GM18951 (cell line): ENCODE data around the gene PM20D2.
"Not testable (repeated sequence)": the region's sequence is repeated elsewhere in the genome, so short reads cannot be mapped to it uniquely, and the experiment has no call there.

Experiments used
- POLR2A ChIP-seq: IDR thresholded peaks from 4 replicates; pipeline ENCODE4 v1.6.1; 2011; ENCODE audit warnings: mild to moderate bottlenecking; ENCODE audit not compliant: insufficient read length, insufficient read depth; ENCODE audit errors: extremely low read depth
- in situ Hi-C: fragments of 300-500 bp; cut with MboI; formaldehyde crosslinking; loops from one replicate; pipeline ENCODE4 v1.12.0; 2022; ENCODE audit warnings: low sequenced_read_pairs, mixed read lengths, inconsistent platforms; ENCODE audit not compliant: unreplicated experiment

Gene PM20D2

DNA sequence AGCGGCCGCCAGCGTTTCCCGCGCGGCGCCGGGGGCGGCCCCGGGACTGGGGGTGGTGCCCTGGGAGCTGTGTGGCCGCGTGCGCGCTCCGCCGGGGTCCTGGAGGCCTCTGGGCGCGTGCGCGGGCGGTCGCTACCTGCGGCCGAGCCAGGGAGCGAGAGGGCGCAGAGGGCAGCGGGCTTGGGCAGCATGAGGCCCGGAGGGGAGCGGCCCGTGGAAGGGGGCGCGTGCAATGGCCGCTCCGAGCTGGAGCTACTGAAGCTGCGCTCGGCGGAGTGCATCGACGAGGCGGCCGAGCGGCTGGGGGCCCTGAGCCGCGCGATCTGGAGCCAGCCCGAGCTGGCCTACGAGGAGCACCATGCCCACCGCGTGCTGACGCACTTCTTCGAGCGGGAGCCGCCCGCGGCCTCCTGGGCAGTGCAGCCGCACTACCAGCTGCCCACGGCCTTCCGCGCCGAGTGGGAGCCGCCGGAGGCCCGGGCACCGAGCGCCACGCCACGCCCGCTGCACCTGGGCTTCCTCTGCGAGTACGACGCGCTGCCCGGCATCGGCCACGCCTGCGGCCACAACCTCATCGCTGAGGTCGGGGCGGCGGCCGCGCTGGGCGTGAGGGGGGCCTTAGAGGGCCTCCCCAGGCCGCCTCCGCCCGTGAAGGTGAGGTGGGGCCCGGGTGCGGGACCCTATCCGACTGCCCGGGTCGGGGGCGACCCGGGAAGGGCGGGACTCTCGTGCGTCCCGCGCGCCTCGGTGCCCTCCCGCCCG lies at the start of gene PM20D2:
Gene PM20D2 (plus strand): TSS at position 100 of the 762 bp plus-strand sequence. CDS start 90 bp downstream, at position 190.
- in situ Hi-C loops, result no loop called here
- peak; percentile 75 for TF ChIP-seq POLR2A

GRCh38 chr6:89098461-89098860 lies 47.4 kb upstream of the PM20D2 start:
- in situ Hi-C loops, result no loop called here
- TF ChIP-seq POLR2A, result no peak

GRCh38 chr6:89100114-89100513 lies 45.7 kb upstream of the PM20D2 start:
- in situ Hi-C loops, result no loop called here
- TF ChIP-seq POLR2A, result no peak

GRCh38 chr6:89110284-89110683 lies 35.6 kb upstream of the PM20D2 start:
- in situ Hi-C loops, result no loop called here

GRCh38 chr6:89111933-89112332 lies 33.9 kb upstream of the PM20D2 start:
- in situ Hi-C loops, result no loop called here
- no peak for TF ChIP-seq POLR2A

More at GRCh38 chr6:89110284-89110683, 35.6 kb upstream of the PM20D2 start:
- no peak for TF ChIP-seq POLR2A

DNA sequence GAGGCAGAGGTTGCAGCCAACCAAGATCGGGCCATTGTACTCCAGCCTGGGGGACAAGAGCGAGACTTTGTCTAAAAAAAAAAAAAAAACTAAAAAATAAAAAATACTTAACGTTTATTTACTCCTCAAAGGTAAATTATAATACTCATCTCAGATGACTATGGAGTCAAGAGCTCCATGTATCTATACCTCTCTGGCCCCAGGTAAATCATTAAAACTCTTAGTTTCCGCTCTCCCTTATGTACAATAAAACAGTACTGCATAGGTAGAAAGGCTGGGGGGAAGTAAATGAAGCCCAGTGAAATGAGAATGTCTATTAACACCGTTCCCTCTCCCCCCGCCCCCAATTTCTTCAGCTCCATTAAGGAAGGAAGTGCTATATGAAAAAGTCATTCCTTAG lies 29.2 kb upstream of the PM20D2 start:
- TF ChIP-seq POLR2A, result no peak
- in situ Hi-C loops, result no loop called here

- in situ Hi-C loops, result no loop called here
- no peak for TF ChIP-seq POLR2A
Measured at GRCh38 chr6:89117211-89118108, 28.4 kb upstream of the PM20D2 start, which contains the start of gene SRSF12. TSS of gene SRSF12 (minus strand) at chr6:89118071. CDS start at chr6:89117887, 184 bp downstream.

- in situ Hi-C loops, result no loop called here
- no peak for TF ChIP-seq POLR2A
Measured at GRCh38 chr6:89118931-89119330, 26.9 kb upstream of the PM20D2 start.

DNA sequence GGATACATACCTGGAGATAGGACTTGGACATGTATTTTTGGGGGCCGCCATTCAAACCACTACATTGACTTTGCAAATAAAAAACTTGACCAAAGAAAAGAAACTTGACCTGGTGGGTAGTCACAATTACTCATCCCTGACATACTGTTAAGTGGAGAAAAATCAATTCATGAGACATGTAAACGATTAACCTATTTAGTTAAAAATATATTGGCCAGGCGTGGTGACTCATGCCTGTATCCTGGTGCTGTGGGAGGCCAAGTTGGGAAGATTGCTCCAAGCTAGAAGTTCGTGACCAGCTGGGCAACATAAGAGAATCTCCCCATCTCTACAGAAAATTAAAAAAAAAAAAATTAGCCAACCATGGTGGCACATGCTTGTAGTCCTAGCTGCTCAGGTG lies 25.5 kb upstream of the PM20D2 start:
- TF ChIP-seq POLR2A, result no peak
- in situ Hi-C loops, result no loop called here

DNA sequence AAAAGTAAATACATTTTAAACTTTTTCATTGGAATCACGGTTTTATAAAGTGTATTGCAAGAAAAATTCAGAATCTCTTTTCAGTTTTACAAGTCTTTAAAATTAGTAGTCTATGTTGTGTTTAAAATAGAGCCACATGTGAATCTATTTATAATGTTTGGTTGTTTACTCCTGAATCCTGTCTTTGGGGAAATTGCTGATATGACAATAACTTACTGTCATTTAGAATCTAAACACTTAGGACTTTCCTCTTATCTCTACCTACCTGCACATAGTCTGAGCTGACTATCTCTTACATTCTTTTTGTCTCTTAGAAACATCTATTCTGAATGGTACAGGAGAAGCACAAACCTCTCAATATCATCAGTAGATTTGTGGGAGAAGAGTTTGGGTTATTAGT lies 23.9 kb upstream of the PM20D2 start:
- no peak for TF ChIP-seq POLR2A
- in situ Hi-C loops, result no loop called here

DNA sequence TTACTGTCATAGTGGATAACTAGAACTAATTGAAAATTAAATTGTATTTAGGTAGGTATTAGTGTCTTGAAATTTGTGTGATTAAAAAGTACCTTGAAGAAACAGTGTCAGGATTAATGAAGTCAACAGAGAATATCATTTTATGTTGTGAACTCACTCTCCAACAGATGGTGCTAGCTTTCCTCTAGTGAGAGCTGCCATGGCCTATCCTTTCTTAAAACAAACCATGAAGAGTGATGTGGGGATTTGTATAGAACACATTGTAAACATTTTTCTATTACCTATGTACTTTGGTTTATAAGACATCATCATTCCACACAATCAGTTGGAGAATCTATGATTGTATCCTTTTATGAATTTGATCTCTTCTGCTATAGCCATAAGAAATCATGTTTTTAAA lies 23.2 kb upstream of the PM20D2 start:
- no peak for TF ChIP-seq POLR2A
- in situ Hi-C loops, result no loop called here

GRCh38 chr6:89128256-89128671 lies 17.6 kb upstream of the PM20D2 start:
- in situ Hi-C loops, result not testable (repeated sequence)

DNA sequence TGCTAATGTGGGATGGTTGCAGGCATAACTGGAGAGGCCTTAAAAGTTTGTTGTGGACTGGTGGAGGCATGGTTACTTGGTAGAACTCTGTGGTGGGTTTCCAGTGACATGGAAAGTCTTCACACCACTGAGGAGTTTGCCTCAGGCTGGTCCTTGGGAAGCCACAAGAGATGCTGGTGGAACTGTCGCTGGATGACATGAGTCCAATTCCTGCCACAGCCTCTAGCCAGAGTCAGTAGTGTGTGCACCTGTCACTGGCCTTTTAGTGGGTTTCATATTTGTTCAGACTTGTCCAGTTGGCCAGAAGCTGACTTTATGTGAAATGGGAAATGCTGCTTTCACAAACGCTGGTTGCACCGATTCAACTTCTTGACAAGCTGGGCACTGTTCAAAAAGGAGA lies 14.3 kb upstream of the PM20D2 start:
- TF ChIP-seq POLR2A, result no peak
- in situ Hi-C loops, result no loop called here

GRCh38 chr6:89132057-89132456 lies 13.8 kb upstream of the PM20D2 start:
- in situ Hi-C loops, result no loop called here
- TF ChIP-seq POLR2A, result no peak
